H1 (cell line): ENCODE measurements around the gene ROR1. TPM values are rescaled to one million over a fixed set of nuclear protein-coding genes. Genes with fewer than 3 reads are reported as not detected.

Experiments
- CTCF ChIA-PET: fragments of 300-600 bp; sonication (Branson Sonifier 250); formaldehyde crosslinking; loops from one replicate; lab custom pipeline; 2021; ENCODE audit not compliant: partially characterized antibody; lab: Charles Lee
- POLR2A ChIA-PET: fragments of 300-600 bp; sonication (Branson Sonifier 250); formaldehyde crosslinking; loops from one replicate; lab custom pipeline; 2021; ENCODE audit warnings: inconsistent platforms; ENCODE audit not compliant: partially characterized antibody; lab: Charles Lee
- DNase-seq, 2 experiments: peaks; one replicate each; pipeline versions ENCODE4 v3.0.0 to v3.0.0-alpha.2; 2010 to 2022; ENCODE audit warnings: low spot score in 2 of 2, low read depth in 1 of 2, mixed read lengths in 1 of 2
- FAIRE-seq: peaks from 2 replicates; lab custom pipeline; 2011; peaks lifted over from hg19 to GRCh38; lab: Jason Lieb, UNC
- H2AFZ ChIP-seq: 2 replicates; pipeline ENCODE4 v1.8.1; 2012; ENCODE audit warnings: low read length, inconsistent platforms
- H2AK5ac ChIP-seq: 2 replicates; pipeline ENCODE4 v1.6.1; 2013; ENCODE audit warnings: low read depth, low read length
- H2BK120ac ChIP-seq: replicated peaks from 2 replicates; pipeline ENCODE3; 2013; ENCODE audit warnings: low read depth, low read length, inconsistent platforms
- H2BK12ac ChIP-seq: 2 replicates; pipeline ENCODE4 v1.6.1; 2013; ENCODE audit warnings: low read depth, low read length
- H2BK15ac ChIP-seq: 2 replicates; pipeline ENCODE4 v1.6.1; 2013; ENCODE audit warnings: low read length
- H2BK20ac ChIP-seq: 2 replicates; pipeline ENCODE4 v1.6.1; 2013; ENCODE audit warnings: low read length
- H2BK5ac ChIP-seq: 2 replicates; pipeline ENCODE4 v1.6.1; 2013; ENCODE audit warnings: low read depth, low read length
- H3K14ac ChIP-seq: 2 replicates; pipeline ENCODE4 v1.6.1; 2013; ENCODE audit warnings: inconsistent platforms; ENCODE audit not compliant: insufficient read length
- H3K18ac ChIP-seq: 2 replicates; pipeline ENCODE4 v1.6.1; 2013; ENCODE audit warnings: low read length; ENCODE audit errors: extremely low read depth
- H3K23ac ChIP-seq: 2 replicates; pipeline ENCODE4 v1.6.1; 2013; ENCODE audit warnings: inconsistent platforms; ENCODE audit not compliant: insufficient read length
- H3K23me2 ChIP-seq: 2 replicates; pipeline ENCODE4 v1.6.1; 2013; ENCODE audit warnings: low read depth, low read length
- H3K27ac ChIP-seq: 2 replicates; pipeline ENCODE4 v1.6.1; 2011; ENCODE audit warnings: low read depth, low read length, inconsistent platforms
- H3K27me3 ChIP-seq, 4 experiments: replicated peaks in 1 of 4; 1 replicate in 1 of 4; 2 replicates in 3 of 4; pipeline versions ENCODE4 v1.6.1 to v1.8.1; 2011 to 2013; ENCODE audit warnings: low read length in 3 of 4, mild to moderate bottlenecking in 3 of 4, inconsistent platforms in 2 of 4, mixed read lengths in 2 of 4, moderate library complexity in 1 of 4; ENCODE audit not compliant: control insufficient read depth in 3 of 4, insufficient read depth in 3 of 4; ENCODE audit errors: extremely low read depth in 1 of 4
- H3K36me3 ChIP-seq, 4 experiments: 2 replicates each; pipeline versions ENCODE4 v1.6.1 to v1.8.1; 2011 to 2013; ENCODE audit warnings: mild to moderate bottlenecking in 4 of 4, low read length in 3 of 4, moderate library complexity in 2 of 4, control low read depth in 1 of 4, inconsistent platforms in 1 of 4; ENCODE audit not compliant: insufficient read depth in 4 of 4, control insufficient read depth in 2 of 4
- H3K4ac ChIP-seq: replicated peaks from 2 replicates; pipeline ENCODE3; 2013; ENCODE audit warnings: low read length, low read depth, mixed read lengths, inconsistent platforms; ENCODE audit not compliant: insufficient read length
- H3K4me1 ChIP-seq, 4 experiments: replicated peaks in 1 of 4; 1 replicate in 1 of 4; 2 replicates in 3 of 4; pipeline versions ENCODE4 v1.6.1 to v1.8.1; 2011 to 2013; ENCODE audit warnings: low read length in 3 of 4, inconsistent platforms in 2 of 4, mixed read lengths in 1 of 4; ENCODE audit not compliant: insufficient read depth in 4 of 4, control insufficient read depth in 3 of 4
- H3K4me2 ChIP-seq, 2 experiments: 2 replicates each; pipeline versions ENCODE4 v1.6.1 to v1.8.1; 2011 to 2013; ENCODE audit warnings: low read depth in 2 of 2, low read length in 2 of 2, control low read depth in 1 of 2, inconsistent platforms in 1 of 2, mild to moderate bottlenecking in 1 of 2; ENCODE audit not compliant: insufficient read depth in 1 of 2
- H3K4me3 ChIP-seq, 4 experiments: fragments of 200-600, 300-600 bp in 1 of 4; sonication (generic), shearing (Covaris generic), sonication (Bioruptor Twin) in 1 of 4; 2 replicates each; pipeline versions ENCODE4 v1.5.1 to v1.8.1; 2011 to 2016; ENCODE audit warnings: low read length in 4 of 4, low read depth in 3 of 4, control low read depth in 2 of 4, inconsistent platforms in 2 of 4, mild to moderate bottlenecking in 2 of 4, mixed read lengths in 1 of 4, moderate library complexity in 1 of 4; ENCODE audit not compliant: insufficient read depth in 2 of 4; ENCODE audit errors: extremely low read depth in 1 of 4
- H3K56ac ChIP-seq: replicated peaks from 2 replicates; pipeline ENCODE3; 2013; ENCODE audit warnings: low read depth, mild to moderate bottlenecking, mixed read lengths, low read length, inconsistent platforms; ENCODE audit not compliant: insufficient read length
- H3K79me1 ChIP-seq: 2 replicates; pipeline ENCODE4 v1.6.1; 2013; ENCODE audit warnings: low read depth, low read length, control low read depth
- H3K79me2 ChIP-seq, 2 experiments: 2 replicates each; pipeline versions ENCODE4 v1.6.1 to v1.8.1; 2012 to 2013; ENCODE audit warnings: low read length in 2 of 2, mild to moderate bottlenecking in 2 of 2, inconsistent platforms in 1 of 2; ENCODE audit not compliant: insufficient read depth in 2 of 2, control insufficient read depth in 1 of 2
- H3K9ac ChIP-seq, 4 experiments: replicated peaks in 1 of 4; 1 replicate in 1 of 4; 2 replicates in 3 of 4; pipeline versions ENCODE4 v1.6.1 to v1.8.1; 2011 to 2013; ENCODE audit warnings: low read depth in 3 of 4, low read length in 3 of 4, control low read depth in 2 of 4, mild to moderate bottlenecking in 2 of 4, moderate library complexity in 2 of 4, inconsistent platforms in 1 of 4; ENCODE audit errors: extremely low read depth in 1 of 4
- H3K9me3 ChIP-seq, 2 experiments: 2 replicates each; pipeline versions ENCODE4 v1.6.1 to v1.8.1; 2012 to 2013; ENCODE audit warnings: mild to moderate bottlenecking in 2 of 2, moderate library complexity in 2 of 2, control low read depth in 1 of 2, inconsistent platforms in 1 of 2, low read depth in 1 of 2, low read length in 1 of 2, mixed read lengths in 1 of 2; ENCODE audit not compliant: insufficient read depth in 2 of 2
- H4K20me1 ChIP-seq, 2 experiments: replicated peaks in 1 of 2; 2 replicates each; pipeline versions ENCODE3 to v1.8.1; 2011 to 2013; ENCODE audit warnings: inconsistent platforms in 2 of 2, low read length in 2 of 2, mild to moderate bottlenecking in 1 of 2; ENCODE audit not compliant: insufficient read depth in 2 of 2, control insufficient read depth in 1 of 2
- H4K5ac ChIP-seq: 2 replicates; pipeline ENCODE4 v1.6.1; 2013; ENCODE audit warnings: low read length, low read depth, mixed read lengths, inconsistent platforms; ENCODE audit not compliant: insufficient read length
- H4K8ac ChIP-seq: 2 replicates; pipeline ENCODE4 v1.8.0; 2013; ENCODE audit warnings: mild to moderate bottlenecking, moderate library complexity, low read length, inconsistent platforms; ENCODE audit not compliant: insufficient read depth; ENCODE audit errors: extremely low read depth
- H4K91ac ChIP-seq: replicated peaks from 2 replicates; pipeline ENCODE3; 2013; ENCODE audit warnings: low read length, mixed read lengths, inconsistent platforms; ENCODE audit not compliant: insufficient read length
- CBX5 ChIP-seq: fragments of 300-800, 300-1000 bp; sonication (generic); IDR thresholded peaks from 2 replicates; pipeline ENCODE4 v1.7.1; 2016; ENCODE audit warnings: antibody characterized with exemption, low read length, low read depth
- EP300 ChIP-seq, 2 experiments: IDR thresholded peaks; 1 replicate in 1 of 2; 2 replicates in 1 of 2; pipeline ENCODE4 v1.6.1; 2011 to 2012; ENCODE audit warnings: low read depth in 2 of 2, low read length in 2 of 2, mild to moderate bottlenecking in 2 of 2, borderline replicate concordance in 1 of 2, inconsistent platforms in 1 of 2, moderate library complexity in 1 of 2
- RAD21 ChIP-seq, 2 experiments: IDR thresholded peaks in 1 of 2; conservative IDR thresholded peaks in 1 of 2; 2 replicates each; pipeline ENCODE4 v1.6.1; 2011; ENCODE audit warnings: low read depth in 2 of 2, low read length in 2 of 2, improper control_type of control experiment in 1 of 2, inconsistent platforms in 1 of 2, mild to moderate bottlenecking in 1 of 2, moderate library complexity in 1 of 2
- RFX5 ChIP-seq: IDR thresholded peaks from 2 replicates; pipeline ENCODE4 v1.6.1; 2011; ENCODE audit warnings: low read depth, low read length, improper control_type of control experiment, borderline replicate concordance
- SP4 ChIP-seq: IDR thresholded peaks from 2 replicates; pipeline ENCODE4 v1.6.1; 2012; ENCODE audit warnings: low read length, inconsistent platforms
- TCF12 ChIP-seq: IDR thresholded peaks from 2 replicates; pipeline ENCODE4 v1.6.1; 2011; ENCODE audit warnings: low read depth, mild to moderate bottlenecking, low read length
- YY1 ChIP-seq: IDR thresholded peaks from 2 replicates; pipeline ENCODE4 v1.6.1; 2011; ENCODE audit warnings: low read depth, mild to moderate bottlenecking, low read length
- WGBS, 2 experiments: shearing (Covaris generic) in 1 of 2; methylation state at CpG; one replicate each; pipeline versions ENCODE4 v1.1.6 to v1.1.7; 2013 to 2015; ENCODE audit warnings: low lambda C conversion rate in 2 of 2, mixed read lengths in 2 of 2, inconsistent platforms in 1 of 2, low coverage in 1 of 2, missing lambda C conversion rate in 1 of 2; ENCODE audit not compliant: insufficient replicate concordance in 2 of 2, insufficient coverage in 1 of 2, insufficient read length in 1 of 2; ENCODE audit errors: extremely low coverage in 1 of 2, missing lambda C conversion rate in 1 of 2; 5-methylcytosine and 5-hydroxymethylcytosine counted together
- polyA plus RNA-seq, 7 experiments: library from polyadenylated mRNA; depleted of rRNA in 3 of 7; stranded (reverse) in 5 of 7; unstranded in 2 of 7; fragments of >200 nt in 5 of 7; fragments of 200-250 nt in 2 of 7; gene quantifications; 1 replicate in 5 of 7; 2 replicates in 1 of 7; 4 replicates in 1 of 7; pipeline versions ENCODE4 v1.2.1 to v1.2.3, GENCODE V29; 2011 to 2013; ENCODE audit warnings: missing spikeins in 2 of 7, mixed read lengths in 2 of 7
- total RNA-seq: library from RNA; stranded (reverse); fragmentation: NEBNext Ultra II Directional; extraction: Animal tissue kit (Norgen Biotek cat#: 25700); gene quantifications from 2 replicates; pipeline ENCODE4 v1.2.1, GENCODE V29; 2021
- TF ChIP-seq, protein P1 (sequence below): IDR thresholded peaks from 2 replicates; pipeline ENCODE4 v1.6.1; 2011; ENCODE audit warnings: low read depth, mild to moderate bottlenecking, low read length; ENCODE audit not compliant: insufficient read depth

Gene ROR1
- total and polyA plus RNA-seq, 2 of the 8 experiments (the other 6 are each of a cell fraction or from before 2014, with no cell fraction given) = 33.6 to 73.6 TPM

- Histone ChIP-seq H4K91ac (no peak overlapping the region), H3K23ac (no peak overlapping the region), H3K36me3 (no peaks in the 10 kb centered on the region), H2BK5ac (no peak overlapping the region), H3K4me2 (no peak overlapping the region), H2BK15ac (no peak overlapping the region), H3K23me2 (no peaks in the 10 kb centered on the region; the same call in 1 of the 2 replicates), H3K4ac (no peak overlapping the region), H3K18ac (no peak overlapping the region), H2AFZ (no peak overlapping the region), H3K27ac (no peak overlapping the region), H2AK5ac (no peak overlapping the region), H3K79me2 (no peaks in the 10 kb centered on the region), H3K27me3 (no peaks in the 10 kb centered on the region), H3K56ac (no peak overlapping the region), H3K79me1 (no peaks in the 10 kb centered on the region), H4K20me1 (no peaks in the 10 kb centered on the region), H3K9ac (no peak overlapping the region), H2BK20ac (no peak overlapping the region; the same call in 1 of the 2 replicates), H4K5ac (no peak overlapping the region), H3K4me1 (no peaks in the 10 kb centered on the region; a peak in 1 of 7 replicates), H3K9me3 (no peaks in the 10 kb centered on the region), H3K14ac (no peak overlapping the region), H2BK12ac (no peak overlapping the region), H2BK120ac (no peak overlapping the region), H3K4me3 (no peak overlapping the region), H4K8ac (no peak overlapping the region)
- DNase-seq = no peak
- 88% methylated on average over 6 of the region's 6 CpGs; no CpG with 5 or more reads in 1 of the 2 experiments for WGBS, 2 experiments
- no peak for FAIRE-seq
- CTCF ChIA-PET = interaction anchor here (0.6 to 1.4 kb wide), 3 partner anchors 15 to 127 kb away, joined by 3 read pairs; partner anchors contain the start of gene ROR1
- POLR2A ChIA-PET = no interaction called here
- TF ChIP-seq YY1 (no peak), SP4 (no peak), TCF12 (no peak), EP300 (IDR thresholded peaks at IDR 0.05; ENCODE audit: borderline replicate concordance in 1 of 2, low read depth in 2 of 2, low read length in 2 of 2) (no peak), RAD21 (IDR thresholded peaks at IDR 0.05 in 1 of 2, conservative IDR thresholded peaks at IDR 0.05 in 1 of 2; ENCODE audit: low read depth in 2 of 2, low read length in 2 of 2) (no peak), CBX5 (no peak), RFX5 (no peak)
- TF ChIP-seq, protein P1, sequence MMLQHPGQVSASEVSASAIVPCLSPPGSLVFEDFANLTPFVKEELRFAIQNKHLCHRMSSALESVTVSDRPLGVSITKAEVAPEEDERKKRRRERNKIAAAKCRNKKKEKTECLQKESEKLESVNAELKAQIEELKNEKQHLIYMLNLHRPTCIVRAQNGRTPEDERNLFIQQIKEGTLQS = no peak
These were observed 15.0 kb upstream of the ROR1 start for GRCh38 chr1:63758791-63759190.
